Stimulated activated CD8-positive, alpha-beta memory T cell treated with anti-CD3 and anti-CD28 coated beads, Interleukin-12 subunit alpha, Interleukin-12 subunit beta, amount 100 ng/mL, for 24 hours (primary cell): ENCODE measurements around the gene CMKLR1.

Source experiments
- DNase-seq: peaks from one replicate; pipeline ENCODE4 v3.0.0-alpha.2; 2020; ENCODE audit errors: extremely low read depth

CMKLR1 gene

DNA sequence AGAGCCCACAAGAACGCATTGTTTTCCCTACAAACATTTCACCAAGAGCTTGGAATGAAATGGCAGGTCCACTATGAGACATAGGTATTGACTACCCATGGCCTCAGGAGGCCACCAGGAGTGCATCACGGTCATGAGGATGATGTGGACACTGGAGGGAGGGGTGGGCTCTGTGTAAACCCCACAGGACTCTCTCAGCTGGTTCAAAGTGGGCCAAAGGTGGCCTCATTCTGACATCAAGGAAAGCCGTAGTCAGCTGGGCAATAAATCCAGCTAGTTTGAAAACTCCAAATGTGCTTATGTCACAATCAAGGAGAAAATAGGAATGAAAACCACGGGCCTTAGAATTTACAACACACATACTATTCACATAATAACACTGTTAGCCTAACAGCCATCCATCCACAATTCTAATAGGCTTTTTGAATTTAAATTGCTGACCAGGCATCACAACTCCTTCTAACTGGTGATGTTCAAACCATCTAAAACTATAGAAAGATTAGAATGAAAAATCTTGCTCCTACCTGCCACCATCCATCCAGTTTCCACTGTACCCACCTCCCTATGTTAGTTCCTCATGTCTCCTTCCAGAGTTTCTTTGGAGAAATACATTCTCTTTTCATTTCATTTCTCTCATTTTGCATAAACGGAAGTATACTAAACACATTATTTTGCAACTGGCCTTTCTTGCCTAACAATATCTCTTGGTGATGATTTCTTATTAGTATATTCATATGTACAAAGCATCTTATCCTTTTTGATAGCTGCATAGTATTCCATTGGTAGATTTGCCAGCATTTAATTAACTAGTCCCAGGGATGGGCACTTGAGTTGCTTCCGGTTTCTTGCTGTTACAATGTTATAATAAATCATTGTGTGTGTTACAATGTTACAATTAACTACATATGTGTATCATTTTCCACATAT, 21.5 kb downstream of the CMKLR1 start:
- no peak for DNase-seq

GRCh38 chr12:108316176-108317086, 22.7 kb downstream of the CMKLR1 start:
- no peak for DNase-seq

GRCh38 chr12:108315486-108316105, 23.5 kb downstream of the CMKLR1 start:
- no peak for DNase-seq

DNA sequence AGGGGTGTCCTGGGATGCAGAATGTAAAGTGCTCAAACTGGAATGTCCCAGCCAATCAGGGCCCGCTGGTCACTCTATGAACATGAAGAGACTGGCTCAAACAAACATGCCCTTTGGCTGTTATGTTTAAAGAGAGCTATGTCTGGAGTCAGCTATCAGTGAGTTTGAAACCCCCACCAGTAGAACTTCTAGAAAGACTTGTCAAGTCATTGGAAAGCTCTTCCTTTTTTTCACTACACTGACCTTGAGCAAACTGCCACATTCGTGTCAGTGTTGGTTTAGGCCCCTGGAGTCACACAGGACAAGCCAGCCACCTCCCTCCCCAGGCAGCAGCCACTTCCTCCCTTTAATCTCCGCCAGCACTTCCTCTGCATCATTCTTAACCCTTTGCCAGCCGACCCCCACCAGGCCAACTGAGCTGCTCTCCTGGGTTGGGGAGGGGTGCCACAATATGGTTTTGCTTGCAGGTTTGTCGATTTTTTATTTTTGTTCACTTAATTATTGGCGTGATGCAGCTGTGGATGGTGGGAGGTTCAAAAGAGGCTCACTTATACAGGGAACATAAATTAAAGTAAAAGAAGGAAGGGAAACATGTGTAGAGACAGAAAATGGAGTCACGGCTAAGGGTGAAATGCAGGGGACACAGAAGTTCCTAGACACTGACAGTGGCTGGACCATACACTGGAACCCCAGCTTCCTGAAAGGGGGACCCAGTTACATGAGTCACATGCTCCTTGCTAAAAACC, 25.3 kb downstream of the CMKLR1 start:
- no peak for DNase-seq

DNA sequence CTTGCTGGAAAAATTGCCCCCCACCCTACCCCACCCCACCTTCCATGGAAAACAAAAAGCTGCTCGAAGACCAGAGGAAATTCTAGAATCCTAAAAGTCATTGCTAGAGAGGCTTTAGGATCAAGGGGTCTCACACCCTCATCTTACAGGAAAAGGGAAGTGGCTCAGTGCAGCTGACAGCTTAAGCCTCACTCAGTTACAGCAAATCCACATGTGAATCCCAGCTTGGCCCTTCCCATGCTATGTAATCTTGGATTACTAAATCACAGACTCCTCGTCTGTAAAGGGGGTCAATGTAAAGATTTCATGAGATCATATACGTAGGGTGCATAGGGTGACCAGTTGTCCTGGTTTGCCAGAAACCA, 25.9 kb downstream of the CMKLR1 start:
- no peak for DNase-seq

GRCh38 chr12:108312693-108313189, 26.4 kb downstream of the CMKLR1 start:
- DNase-seq = no peak

GRCh38 chr12:108312073-108312659, 26.9 kb downstream of the CMKLR1 start:
- DNase-seq = no peak

DNA sequence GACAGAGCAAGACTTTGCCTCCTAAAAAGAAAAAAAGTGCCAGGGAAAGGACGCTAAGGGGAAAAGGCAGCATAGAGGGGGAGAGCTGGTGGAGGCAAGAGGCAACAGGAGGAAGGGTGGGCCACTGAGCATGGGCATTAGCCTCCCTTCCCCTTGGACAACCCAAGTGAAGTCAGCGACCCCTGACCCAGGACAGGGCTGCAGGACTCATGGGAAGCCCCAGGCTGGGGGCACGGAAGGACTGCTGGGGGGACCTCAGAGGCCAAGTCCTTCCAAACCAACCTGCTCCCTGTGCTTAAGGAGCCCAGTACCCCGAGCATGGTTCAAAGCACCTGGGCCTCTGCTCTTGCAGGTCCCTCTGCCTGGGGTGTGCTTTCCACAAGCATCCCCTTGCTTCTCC, 27.5 kb downstream of the CMKLR1 start:
- DNase-seq = no peak

- no peak for DNase-seq
These were observed 28.6 kb downstream of the CMKLR1 start for GRCh38 chr12:108310489-108310888.

DNA sequence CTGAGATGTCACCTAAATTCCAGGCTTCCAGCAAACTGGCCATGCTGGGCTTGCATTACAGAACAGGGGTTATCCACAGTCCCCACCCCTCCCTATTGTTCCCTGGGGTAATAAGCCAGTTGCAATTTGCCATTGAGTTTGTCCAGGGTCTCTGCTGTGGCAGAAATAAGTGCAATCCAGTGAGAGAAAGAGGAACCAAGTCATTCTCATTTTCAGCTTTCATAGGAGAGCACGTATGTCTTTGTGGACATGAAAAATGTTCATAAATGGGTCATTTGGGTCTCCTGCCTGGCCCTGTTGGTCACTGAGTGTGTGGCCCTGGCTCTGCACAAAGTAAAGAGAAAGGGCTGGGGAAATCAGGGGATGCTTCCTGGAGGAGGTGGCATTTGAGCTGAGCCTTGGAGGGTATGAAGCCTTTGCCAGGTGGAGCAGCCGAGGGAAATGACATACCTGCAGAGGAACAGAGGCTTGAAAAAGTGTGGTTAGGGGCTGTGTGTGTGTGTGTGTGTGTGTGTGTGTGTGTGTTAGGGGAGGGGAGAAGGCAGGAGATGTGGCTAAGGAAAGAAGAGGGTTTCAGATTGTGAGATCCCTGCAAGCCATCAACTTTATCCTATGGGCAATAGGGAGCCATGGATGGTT, 29.3 kb downstream of the CMKLR1 start:
- no peak for DNase-seq

DNA sequence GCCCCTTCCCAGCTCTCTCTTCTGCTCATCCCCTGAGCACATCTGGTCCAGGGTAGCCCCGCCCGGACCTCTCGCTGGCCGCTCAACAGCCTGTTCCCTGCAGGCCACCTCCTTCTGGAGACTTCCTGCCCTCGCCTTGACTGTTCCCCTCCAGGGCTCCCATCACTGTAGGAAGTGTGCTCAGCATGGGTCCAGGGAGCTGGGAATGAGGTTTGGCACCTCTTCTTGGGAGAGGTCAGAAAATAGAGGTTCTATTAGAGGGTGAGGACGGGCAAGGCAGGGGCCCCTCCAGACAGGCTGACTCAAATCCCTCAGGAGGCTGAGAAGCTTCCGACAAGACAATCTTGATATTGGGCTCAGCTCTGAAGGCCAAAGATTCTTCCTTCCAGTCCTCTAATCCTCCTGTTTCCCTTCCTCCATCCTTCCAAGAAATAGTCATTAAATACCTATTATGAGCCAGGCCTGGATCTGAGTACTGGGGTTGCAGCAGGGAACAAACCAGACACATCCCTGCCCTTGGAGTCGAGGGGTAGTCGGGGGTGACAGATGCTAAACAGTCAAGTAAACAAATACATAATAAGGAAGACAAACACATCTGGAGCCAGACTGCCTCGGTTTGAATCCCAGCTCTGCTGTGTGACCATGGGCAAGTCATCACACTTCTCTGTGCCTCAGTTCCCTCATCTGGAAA, 30.6 kb downstream of the CMKLR1 start:
- no peak for DNase-seq

GRCh38 chr12:108307006-108307405, 32.1 kb downstream of the CMKLR1 start:
- no peak for DNase-seq

GRCh38 chr12:108306506-108306905, 32.6 kb downstream of the CMKLR1 start:
- no peak for DNase-seq

- DNase-seq = no peak
These were observed 33.1 kb downstream of the CMKLR1 start for GRCh38 chr12:108305991-108306501.

DNA sequence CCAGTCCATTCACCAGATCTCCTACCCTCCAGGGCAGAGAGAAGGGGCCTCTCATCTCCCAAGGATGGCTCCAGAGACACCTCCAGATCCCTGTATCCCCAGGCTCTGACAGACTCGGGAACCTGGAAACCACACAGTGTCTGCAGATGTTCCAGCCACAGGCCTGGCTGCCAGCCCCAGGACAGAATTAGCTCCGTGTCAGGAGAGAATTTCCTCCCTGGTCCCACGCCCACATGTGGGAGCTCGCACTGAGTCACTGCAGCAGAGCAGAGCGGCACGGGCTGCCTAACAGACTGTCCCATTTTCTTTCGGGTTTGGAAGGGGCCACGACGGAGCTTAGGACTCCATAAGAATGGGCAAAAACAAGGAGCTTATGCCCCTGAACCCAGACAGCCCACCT, 33.6 kb downstream of the CMKLR1 start:
- DNase-seq = no peak

GRCh38 chr12:108304633-108305032, 34.5 kb downstream of the CMKLR1 start:
- no peak for DNase-seq

GRCh38 chr12:108303703-108304102, 35.4 kb downstream of the CMKLR1 start:
- no peak for DNase-seq

- no peak for DNase-seq
These were observed 36.5 kb downstream of the CMKLR1 start for GRCh38 chr12:108302403-108303311.

GRCh38 chr12:108302016-108302402, 37.1 kb downstream of the CMKLR1 start:
- no peak for DNase-seq
